ENCODE results near the gene ZSWIM5.
"Not testable (repeated sequence)": the region's sequence is repeated elsewhere in the genome, so short reads cannot be mapped to it uniquely, and the experiment has no call there.

Gene ZSWIM5

DNA sequence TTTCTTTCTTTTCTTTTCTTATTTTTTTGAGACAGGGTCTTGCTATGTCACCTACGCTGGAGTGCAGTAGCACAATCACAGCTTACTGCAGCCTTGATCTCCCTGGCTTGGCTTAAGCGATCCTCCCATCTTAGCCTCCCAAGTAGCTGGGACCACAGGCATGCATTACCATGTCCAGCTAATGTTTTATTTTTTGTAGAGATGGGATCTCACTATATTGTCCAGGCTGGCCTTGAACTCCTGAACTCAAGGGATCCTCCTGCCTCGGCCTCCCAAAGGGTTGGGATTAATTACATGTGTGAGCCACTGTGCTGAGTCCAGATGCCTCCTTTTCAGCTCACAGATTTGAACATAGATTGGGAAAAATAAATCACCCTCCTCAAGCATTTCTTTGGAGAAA, 98.6 kb downstream of the ZSWIM5 start:
- H3K4me3 ChIP-seq (ENCODE audit: low read depth, low read length) = no peak overlapping the region

DNA sequence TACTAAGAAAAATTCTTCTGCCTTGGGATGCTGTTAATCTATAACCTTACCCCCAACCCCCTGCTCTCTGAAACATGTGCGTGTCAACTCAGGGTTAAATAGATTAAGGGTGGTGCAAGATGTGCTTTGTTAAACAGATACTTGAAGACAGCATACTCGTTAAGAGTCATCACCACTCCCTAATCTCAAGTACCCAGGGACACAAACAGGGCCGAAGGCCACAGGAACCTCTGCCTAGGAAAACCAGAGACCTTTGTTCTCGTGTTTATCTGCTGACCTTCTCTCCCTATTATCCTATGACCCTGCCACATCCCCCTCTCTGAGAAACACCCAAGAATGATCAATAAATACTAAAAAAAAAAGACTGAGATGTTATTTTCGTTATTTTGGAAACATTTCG, 99.5 kb downstream of the ZSWIM5 start:
- not testable (repeated sequence) for H3K4me3 ChIP-seq (ENCODE audit: low read depth, low read length)

More for the DNA sequence above, 98.6 kb downstream of the ZSWIM5 start:
- TF ChIP-seq, protein P1, sequence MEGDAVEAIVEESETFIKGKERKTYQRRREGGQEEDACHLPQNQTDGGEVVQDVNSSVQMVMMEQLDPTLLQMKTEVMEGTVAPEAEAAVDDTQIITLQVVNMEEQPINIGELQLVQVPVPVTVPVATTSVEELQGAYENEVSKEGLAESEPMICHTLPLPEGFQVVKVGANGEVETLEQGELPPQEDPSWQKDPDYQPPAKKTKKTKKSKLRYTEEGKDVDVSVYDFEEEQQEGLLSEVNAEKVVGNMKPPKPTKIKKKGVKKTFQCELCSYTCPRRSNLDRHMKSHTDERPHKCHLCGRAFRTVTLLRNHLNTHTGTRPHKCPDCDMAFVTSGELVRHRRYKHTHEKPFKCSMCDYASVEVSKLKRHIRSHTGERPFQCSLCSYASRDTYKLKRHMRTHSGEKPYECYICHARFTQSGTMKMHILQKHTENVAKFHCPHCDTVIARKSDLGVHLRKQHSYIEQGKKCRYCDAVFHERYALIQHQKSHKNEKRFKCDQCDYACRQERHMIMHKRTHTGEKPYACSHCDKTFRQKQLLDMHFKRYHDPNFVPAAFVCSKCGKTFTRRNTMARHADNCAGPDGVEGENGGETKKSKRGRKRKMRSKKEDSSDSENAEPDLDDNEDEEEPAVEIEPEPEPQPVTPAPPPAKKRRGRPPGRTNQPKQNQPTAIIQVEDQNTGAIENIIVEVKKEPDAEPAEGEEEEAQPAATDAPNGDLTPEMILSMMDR (IDR thresholded peaks at IDR 0.05; ENCODE audit: borderline replicate concordance, insufficient read depth, low read depth, low read length) = no peak

DNA sequence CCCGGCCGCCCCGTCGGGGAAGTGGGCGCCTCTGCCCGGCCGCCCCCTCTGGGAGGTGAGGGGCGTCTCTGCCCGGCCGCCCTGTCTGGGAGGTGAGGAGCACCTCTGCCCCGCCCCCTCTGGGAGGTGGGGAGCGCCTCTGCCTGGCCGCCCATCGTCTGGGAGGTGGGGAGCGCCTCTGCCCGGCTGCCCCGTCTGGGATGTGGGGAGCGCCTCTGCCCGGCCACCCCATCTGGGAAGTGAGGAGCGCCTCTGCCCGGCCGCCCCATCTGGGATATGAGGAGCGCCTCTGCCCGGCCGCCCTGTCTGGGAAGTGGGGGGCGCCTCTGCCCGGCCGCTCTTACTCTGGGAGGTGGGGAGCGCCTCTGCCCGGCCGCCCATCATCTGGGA, 100.3 kb downstream of the ZSWIM5 start:
- not testable (repeated sequence) for H3K4me3 ChIP-seq (ENCODE audit: low read depth, low read length)

DNA sequence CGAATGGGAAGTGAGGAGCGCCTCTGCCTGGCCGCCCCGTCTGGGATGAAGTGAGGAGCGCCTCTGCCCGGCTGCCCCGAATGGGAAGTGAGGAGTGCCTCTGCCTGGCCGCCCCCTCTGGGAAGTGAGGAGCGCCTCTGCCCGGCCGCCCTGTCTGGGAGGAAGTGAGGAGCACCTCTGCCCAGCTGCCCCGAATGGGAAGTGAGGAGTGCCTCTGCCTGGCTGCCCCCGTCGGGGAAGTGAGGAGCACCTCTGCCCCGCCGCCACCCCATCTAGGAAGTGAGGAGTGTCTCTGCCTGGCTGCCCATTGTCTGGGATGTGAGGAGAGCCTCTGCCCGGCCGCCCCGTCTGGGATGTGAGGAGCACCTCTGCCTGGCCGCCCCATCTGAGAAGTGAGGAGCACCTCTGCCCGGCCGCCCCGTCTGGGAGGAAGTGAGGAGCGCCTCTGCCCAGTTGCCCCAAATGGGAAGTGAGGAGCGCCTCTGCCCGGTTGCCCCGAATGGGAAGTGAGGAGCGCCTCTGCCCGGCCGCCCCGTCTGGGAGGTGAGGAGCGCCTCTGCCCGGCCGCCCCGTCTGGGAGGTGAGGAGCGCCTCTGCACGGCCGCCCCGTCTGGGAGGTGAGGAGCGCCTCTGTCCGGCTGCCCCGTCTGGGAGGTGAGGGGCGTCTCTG, 100.8 kb downstream of the ZSWIM5 start:
- H3K4me3 ChIP-seq (ENCODE audit: low read depth, low read length) = not testable (repeated sequence)

DNA sequence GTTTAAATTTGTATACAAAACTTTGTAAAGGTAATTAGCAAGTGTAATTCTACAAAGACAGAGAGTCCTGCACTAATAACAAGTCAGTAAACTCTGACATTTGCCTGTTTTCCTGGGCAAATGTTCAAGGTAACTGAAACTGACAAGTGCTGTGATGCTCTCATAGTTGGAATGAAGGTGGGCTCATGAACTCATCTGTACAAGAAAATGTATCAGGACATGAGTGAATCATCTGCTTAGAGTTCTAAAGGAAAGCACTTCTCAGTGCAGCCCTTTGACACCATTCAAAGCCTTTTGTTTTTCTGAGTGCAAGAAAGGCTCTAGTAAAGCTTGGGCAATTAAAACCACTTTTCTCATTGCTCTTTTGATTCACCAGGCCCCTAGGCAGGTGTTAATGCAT, 102.9 kb downstream of the ZSWIM5 start:
- TF ChIP-seq, protein P1 (IDR thresholded peaks at IDR 0.05; ENCODE audit: borderline replicate concordance, insufficient read depth, low read depth, low read length) = no peak
- no peak overlapping the region for H3K4me3 ChIP-seq (ENCODE audit: low read depth, low read length)

DNA sequence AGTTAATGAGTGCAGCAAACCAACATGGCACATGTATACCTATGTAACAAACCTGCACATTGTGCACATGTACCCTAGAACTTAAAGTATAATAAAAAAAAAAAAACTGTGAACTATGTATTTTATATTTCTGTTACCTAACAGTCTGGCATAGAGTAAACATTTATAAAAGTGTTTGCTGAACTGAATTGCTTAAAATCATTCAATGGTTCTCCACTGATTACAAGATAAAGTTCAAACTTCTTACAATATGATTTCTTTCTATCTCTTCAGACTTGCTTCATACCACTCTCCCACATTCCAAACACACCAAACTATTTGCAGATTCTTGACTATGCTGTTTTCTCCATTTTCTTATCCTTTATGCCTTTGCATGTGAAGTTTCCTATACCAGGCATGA, 104.5 kb downstream of the ZSWIM5 start:
- H3K4me3 ChIP-seq (ENCODE audit: low read depth, low read length) = no peak overlapping the region
- TF ChIP-seq, protein P1 (IDR thresholded peaks at IDR 0.05; ENCODE audit: borderline replicate concordance, insufficient read depth, low read depth, low read length) = no peak

DNA sequence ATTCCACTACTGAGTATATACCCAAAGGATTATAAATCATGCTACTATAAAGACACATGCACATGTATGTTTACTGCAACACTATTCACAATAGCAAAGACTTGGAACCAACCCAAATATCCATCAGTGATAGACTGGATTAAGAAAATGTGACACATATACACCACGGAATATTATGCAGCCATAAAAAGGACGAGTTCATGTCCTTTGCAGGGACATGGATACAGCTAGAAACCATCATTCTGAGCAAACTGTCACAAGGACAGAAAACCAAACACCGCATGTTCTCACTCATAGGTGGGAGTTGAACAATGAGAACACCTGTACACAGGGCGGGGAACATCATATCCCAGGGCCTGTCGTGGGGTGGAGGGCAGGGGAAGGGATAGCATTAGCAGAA, 104.9 kb downstream of the ZSWIM5 start:
- H3K4me3 ChIP-seq (ENCODE audit: low read depth, low read length) = not testable (repeated sequence)

DNA sequence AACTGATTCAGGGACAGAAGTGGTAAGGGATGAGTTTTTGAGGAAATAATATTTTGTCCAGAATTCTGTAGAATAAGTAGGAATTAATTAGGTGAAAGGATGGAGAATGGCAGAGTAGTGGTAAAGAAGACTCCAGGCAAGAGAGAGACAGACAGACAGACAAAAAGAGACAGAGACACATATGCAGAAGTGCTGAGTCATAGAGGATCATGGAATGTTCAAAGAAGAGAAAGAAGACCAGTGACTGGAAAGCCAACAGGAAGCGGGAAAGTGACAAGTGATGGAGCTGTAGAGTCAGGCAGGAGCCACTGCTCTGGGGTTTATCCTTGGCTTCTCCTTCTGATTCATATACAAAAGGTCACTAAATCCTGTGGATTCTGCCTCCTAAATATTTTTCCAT, 108.5 kb downstream of the ZSWIM5 start:
- TF ChIP-seq, protein P1 (IDR thresholded peaks at IDR 0.05; ENCODE audit: borderline replicate concordance, insufficient read depth, low read depth, low read length) = no peak
- H3K4me3 ChIP-seq (ENCODE audit: low read depth, low read length) = no peak overlapping the region

DNA sequence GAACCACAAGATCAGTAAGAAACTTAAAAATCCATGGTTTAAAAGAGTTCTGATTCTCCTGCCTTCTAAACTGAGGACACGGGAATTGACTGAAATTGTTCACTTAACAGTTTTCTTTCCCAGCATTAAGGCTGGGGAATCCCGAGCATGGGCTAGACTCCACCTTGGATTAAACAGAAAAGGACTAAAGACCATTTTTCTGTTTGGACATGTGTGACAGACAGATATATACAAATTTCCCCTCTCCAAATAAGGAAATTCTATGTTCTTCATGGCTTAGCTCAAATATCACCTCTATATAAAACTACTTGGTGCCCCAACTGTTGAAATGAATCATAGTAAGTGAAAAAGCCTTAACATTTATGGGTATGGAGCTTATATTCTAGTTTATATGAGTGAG, 109.3 kb downstream of the ZSWIM5 start:
- H3K4me3 ChIP-seq (ENCODE audit: low read depth, low read length) = no peak overlapping the region
- TF ChIP-seq, protein P1 (IDR thresholded peaks at IDR 0.05; ENCODE audit: borderline replicate concordance, insufficient read depth, low read depth, low read length) = no peak

Measured in GM12875 (cell line).